Adipose tissue (tissue), 3 donors: ENCODE measurements around the gene GPATCH11. TPM values are rescaled to one million over a fixed set of nuclear protein-coding genes. Genes with fewer than 3 reads are reported as not detected.

ENCODE experiments used
- H3K27ac ChIP-seq: one replicate; pipeline ENCODE4 v1.5.1; 2013; ENCODE audit warnings: low read depth, low read length
- WGBS, 3 donors: extraction: QIAGEN DNeasy Blood & Tissue Kit; methylation state at CpG; one replicate each; pipeline ENCODE4 v1.1.7; 2013; 5-methylcytosine and 5-hydroxymethylcytosine counted together
- polyA plus RNA-seq, 3 donors: library from polyadenylated mRNA; stranded (reverse); fragments of 200-250 nt; gene quantifications; one replicate each; pipeline ENCODE4 v1.2.3, GENCODE V29; 2013
- donor health status: healthy with polysubstance abuse.
- donor health status: Bipolar disorder and iron deficiency.
- donor health status: healthy.

GPATCH11 gene
- polyA plus RNA-seq, 3 donors: 2.1 to 12.8 (median 11.8) TPM

DNA sequence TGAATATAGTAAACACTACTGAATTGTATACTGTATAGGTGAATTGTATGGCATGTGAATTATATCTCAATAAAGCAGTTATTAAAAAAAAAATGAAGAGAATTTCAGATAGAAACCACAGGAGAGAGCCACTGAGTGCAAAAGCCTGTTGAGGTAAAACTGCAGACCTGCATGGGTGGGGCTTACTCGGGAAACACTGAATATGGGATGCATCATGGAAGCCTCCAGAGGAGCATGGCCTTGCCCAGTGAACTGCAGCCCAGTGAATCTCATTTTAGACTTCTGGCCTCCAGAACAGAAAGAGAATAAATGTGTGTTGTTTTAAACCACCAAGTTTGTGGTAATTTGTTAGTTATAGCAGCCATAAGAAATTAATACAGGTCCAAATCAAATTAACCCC is 15.7 kb downstream of the GPATCH11 start:
- WGBS, 3 donors: 73 to 77% (median 75%) methylated on average over 1 of the region's 1 CpG

DNA sequence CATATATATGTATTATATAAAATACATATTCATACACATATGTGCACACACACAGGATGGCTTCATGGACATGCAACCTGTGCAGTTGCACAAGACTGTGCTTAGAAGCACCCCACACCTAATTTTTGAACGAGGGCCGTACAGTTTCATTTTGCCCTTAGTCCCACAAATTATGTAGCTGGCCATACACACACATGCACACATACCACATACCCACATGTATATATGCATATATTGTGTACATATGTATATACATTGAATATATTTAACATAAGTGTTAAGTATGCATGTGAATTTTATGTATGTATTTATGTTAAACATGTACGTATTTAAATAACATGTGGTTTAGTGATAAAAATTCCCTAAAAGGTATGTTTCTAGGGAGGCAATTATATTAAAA is 18.3 kb downstream of the GPATCH11 start:
- 91 to 94% (median 91%) methylated on average over 3 of the region's 3 CpGs for WGBS, 3 donors

More for the DNA sequence above, 15.7 kb downstream of the GPATCH11 start:
- no peak overlapping the region for H3K27ac ChIP-seq

DNA sequence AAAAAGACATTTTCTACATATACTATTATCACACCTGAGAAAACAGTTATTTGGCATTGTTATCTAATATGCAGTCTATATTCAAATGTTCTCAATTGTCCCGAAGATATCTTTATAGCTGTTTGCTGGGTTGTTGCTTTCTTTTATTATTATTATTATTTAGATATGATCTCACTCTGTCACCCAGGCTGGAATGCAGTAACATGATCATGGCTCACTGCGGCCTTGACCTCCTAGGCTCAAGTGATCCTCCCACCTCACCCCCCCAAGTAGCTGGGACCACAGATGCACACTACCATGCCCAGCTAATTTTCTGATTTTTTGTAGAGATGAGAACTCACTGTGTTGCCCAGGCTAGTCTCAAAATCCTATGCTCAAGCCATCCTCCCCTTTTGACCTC is 19.9 kb downstream of the GPATCH11 start:
- no peak overlapping the region for H3K27ac ChIP-seq

More for the DNA sequence above, 18.3 kb downstream of the GPATCH11 start:
- no peak overlapping the region for H3K27ac ChIP-seq

DNA sequence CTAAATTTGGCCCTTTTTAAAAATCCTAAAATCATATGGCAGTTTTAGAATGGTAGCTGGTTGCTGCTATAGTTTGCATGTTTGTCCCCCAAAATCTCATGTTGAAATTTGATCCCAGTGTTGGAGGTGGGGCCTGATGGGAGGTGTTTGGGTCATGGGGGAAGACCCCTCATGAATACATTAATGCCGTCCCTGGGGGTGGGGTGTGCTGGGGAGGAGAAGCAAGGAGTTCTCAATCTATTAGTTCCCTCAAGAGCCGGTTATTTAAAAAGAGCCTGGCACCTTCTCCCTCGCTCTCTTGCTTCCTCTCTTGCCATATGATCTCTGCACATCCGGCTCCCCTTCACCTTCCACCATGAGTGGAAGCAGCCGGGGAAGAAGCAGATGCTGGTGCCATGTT is 20.8 kb downstream of the GPATCH11 start:
- WGBS, 3 donors: 83 to 89% (median 86%) methylated on average over 5 of the region's 5 CpGs
- H3K27ac ChIP-seq: no peak overlapping the region

More for the DNA sequence above, 19.9 kb downstream of the GPATCH11 start:
- 93 to 99% (median 97%) methylated on average over 2 of the region's 2 CpGs for WGBS, 3 donors

DNA sequence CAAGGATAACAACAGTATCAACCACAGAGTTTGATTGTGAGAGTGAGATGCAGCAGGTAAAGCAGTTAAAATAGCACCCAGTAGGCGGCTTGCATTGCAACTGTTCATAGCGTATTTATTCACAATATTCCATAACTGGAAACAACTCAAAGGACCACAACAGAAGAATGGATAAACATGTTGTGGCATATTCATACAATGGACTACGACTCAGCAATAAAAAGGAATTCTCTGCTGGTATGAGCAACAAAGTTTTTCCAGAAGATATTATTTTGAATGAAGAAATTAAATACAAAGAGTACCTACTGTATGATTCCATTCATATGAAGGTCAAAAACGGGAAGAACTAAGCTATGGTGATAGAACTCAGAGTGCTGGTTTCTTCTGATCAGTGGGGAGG is 25.2 kb downstream of the GPATCH11 start:
- no peak overlapping the region for H3K27ac ChIP-seq
- 95 to 97% (median 95%) methylated on average over 4 of the region's 4 CpGs for WGBS, 3 donors

DNA sequence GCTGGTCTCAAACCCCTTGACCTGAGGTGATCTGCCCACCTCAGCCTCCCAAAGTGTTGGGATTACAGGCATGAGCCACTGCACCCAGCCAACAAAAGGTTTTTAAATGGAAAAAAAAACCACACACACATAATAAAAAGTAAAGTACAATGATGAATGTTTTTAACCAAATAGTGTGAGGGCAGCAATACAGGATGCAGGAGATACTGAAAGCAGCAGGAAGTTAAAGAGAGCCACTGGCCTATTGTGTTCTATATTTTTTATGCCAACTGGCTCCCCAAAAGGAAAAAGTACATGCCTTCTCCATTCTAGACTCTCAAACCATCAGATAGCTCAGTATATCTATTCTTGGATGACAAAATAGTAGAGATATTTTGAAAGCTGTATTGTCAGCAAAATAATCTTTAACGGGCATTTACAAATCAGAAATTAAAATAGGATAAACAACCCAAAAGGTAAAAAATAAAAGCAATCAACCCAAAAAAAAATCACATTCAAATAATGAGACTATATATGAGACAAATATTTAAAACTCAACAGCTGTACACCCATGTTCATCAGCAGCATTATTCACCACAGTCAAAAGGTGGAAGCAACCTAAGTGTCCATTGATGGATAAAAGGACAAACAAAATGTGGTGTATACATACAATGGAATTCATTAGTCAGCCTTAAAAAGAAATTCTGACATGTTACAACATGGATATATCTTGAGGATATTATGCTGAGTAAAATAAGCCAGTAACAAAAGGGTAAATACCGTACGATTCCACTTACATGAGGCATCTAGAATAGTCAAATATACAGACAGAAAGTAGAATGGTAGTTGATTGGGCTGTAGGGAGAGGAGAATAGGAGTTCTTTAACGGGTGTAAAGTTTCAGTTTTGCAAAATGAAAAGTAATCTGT is 26.2 kb downstream of the GPATCH11 start:
- 91 to 97% (median 92%) methylated on average over 4 of the region's 4 CpGs for WGBS, 3 donors
- H3K27ac ChIP-seq: no peak overlapping the region

DNA sequence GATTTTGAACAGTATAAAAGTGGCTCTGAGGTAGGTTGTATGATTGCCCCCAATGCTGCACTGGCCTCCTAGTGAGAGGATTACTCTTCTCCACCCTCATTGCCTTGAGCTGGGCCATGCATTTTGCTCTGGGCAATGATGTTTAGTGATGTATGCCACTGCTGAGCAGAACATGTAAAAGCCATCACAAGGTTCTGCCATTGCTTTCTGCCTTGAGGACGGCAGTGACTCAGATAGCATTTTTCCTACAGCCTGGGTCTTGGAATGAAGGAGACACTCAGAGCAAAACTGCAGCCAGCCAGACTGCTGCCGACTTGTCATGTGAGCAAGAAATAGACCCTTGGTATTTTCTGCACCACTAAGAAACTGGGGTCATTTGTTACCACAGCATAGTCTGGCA is 27.6 kb downstream of the GPATCH11 start:
- WGBS, 3 donors: 66 to 97% (median 74%) methylated on average over 2 of the region's 2 CpGs
- no peak overlapping the region for H3K27ac ChIP-seq

DNA sequence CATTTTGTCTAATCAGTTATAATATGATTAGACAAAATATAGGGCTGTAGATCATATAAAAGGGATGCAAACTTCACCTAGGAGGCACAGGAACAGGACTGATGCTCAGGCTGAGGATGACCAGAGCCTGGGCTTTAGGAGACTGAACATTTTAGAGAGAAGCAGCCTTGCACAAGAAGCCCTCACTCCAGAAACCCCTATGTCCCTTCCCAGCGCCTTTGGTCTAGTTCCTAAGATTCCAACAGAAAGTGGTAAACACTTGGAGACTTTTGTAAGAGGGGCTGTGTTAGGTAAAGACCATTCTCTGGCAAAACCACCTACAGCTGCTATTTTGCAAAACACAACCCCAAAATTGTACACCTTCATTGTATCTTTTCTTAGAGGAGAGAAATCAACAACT is 33.2 kb downstream of the GPATCH11 start:
- no peak overlapping the region for H3K27ac ChIP-seq
- 90 to 94% (median 93%) methylated on average over 1 of the region's 1 CpG for WGBS, 3 donors

DNA sequence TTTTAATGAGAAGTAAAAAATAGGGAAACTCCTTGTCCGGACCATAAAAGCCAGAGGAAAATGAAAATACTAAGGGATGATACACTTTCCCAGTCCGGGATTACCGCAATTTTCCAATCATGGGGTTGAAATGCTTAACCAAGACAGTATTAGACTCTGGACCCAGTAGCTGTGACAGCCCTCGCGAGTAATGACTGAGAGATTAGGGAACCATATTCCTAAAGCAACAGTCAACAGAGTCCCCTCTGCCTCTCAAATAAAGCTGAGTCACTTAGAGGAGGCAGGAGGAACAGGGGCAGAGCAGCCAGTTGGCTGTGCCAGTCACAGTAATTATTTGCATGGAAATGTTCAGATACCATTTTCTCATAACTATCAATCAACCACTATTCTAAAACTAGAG is 34.8 kb downstream of the GPATCH11 start:
- no peak overlapping the region for H3K27ac ChIP-seq
- WGBS, 3 donors: 87 to 97% (median 92%) methylated on average over 5 of the region's 5 CpGs

DNA sequence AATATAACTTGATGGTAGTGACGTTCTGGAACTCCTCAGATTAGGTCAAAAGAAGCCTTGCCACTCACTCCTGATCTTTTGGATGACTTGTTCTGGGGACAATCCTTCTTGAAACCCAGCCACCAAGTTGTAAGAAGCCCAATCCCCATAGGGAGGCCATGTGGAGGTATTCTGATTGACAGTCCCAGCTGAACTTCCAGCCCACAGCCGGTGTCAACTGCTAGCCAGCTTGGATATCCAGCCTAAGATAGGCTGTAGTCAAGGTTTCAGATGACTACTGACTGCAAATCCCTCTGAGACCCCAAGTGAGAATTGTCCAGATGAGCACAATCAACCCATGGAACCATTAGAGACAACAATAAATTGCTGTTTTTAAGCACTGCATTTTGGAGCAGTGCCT is 41.1 kb downstream of the GPATCH11 start:
- 94 to 98% (median 94%) methylated on average over 2 of the region's 2 CpGs for WGBS, 3 donors
- no peak overlapping the region for H3K27ac ChIP-seq

DNA sequence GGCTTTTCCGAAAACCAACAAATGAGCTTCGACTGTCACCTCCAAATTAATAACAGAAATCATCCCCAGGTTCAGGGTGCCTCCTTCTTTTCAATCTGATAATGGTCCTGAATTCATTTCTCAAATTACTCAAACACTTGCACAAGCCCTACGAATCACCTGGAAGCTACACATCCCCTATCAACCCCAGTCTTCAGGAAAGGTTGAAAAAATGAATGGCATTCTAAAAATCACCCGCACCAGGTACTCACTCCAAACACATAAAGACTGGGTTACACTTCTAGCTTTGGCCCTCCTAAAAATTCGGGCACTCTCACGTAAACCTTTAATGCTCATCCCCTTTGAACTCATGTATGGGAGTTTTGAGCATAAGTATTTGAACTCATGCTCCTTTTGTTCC is 48.6 kb downstream of the GPATCH11 start:
- WGBS, 3 donors: 95 to 97% (median 97%) methylated on average over 6 of the region's 6 CpGs
- H3K27ac ChIP-seq: no peak overlapping the region

DNA sequence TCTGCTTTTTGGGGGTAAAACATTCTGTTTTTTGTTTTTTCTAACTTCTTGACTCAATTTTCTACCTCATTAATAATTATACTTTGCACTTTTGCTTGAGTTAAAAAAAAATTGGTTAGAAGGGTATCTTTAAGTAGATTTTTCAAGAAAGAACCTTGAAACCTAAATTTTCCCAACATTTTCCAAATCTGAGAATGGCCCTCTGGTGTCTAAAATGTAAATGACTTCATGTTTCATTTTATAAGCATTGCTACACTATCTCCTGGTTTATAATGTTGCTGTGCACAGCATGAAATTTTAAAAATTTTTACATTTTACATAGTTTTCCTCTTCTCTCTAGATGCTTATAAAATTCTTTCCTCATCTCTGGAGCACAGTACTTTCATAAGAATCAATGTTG is 58.2 kb downstream of the GPATCH11 start:
- no peak overlapping the region for H3K27ac ChIP-seq

DNA sequence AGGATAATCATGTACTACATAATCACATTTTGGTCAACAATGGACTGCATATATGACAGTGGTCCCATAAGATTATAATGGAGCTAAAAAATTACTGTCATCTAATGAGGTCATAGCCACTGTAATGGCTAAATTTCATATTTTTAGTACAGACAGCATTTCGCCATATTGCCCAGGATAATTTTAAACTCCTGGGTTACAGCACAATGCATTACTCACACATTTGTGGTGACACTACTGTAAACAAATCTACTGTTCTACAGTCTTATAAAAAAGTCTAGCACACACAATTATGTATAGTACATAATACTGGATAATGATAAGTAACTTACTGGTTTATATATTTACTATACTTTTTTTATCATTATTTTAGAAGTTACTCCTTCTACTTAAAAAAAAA is 59.7 kb downstream of the GPATCH11 start:
- 85 to 100% (median 90%) methylated on average over 1 of the region's 1 CpG for WGBS, 3 donors
- no peak overlapping the region for H3K27ac ChIP-seq

DNA sequence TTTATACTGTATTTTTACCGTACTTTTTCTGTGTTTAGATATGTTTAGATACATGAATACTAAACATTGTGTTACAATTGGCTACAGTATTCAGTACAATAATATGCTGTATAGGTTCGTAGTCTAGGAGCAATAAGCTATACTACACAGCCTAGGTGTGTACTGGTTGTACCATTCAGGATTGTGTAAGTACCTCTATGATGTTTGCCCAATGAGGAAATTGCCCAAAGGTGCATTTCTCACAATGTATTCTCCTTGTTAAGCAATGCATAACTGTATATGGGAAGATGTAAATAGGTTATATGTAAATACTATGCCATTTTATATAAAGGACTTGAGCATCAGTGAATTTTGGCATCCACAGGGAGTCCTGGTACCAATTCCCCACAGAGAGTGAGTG is 61.7 kb downstream of the GPATCH11 start:
- no peak overlapping the region for H3K27ac ChIP-seq
- WGBS, 3 donors: 82 to 92% (median 83%) methylated on average over 2 of the region's 2 CpGs

DNA sequence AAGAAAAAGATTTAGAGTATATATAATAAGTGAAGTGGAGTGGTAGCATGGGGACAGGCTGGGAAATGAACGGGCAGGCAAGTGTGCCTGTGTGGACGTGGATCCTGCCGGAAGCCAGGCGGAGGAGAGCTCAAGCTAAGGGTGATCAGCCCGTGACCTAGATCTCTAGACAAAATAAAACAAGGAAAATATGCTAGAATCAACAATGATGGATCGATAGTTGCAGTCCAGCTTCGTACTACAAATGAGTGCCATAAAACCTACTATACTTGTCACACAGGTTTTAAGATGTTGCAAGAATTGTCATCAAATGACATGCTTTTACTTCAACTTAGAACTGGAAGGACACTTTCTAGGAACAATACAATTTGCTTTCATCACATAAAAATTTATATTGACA is 64.0 kb downstream of the GPATCH11 start:
- 42 to 97% (median 97%) methylated on average over 7 of the region's 7 CpGs for WGBS, 3 donors

More for the DNA sequence above, 64.0 kb downstream of the GPATCH11 start:
- H3K27ac ChIP-seq: no peak overlapping the region

Other genes with a start within 250 kb of the GPATCH11 start
- 1 to 10 TPM; 2.7 to 7.4 (median 5.6) TPM for gene STRN, start 118.0 kb upstream of the GPATCH11 start, polyA plus RNA-seq
- gene HEATR5B, start 146 bp upstream of the GPATCH11 start, polyA plus RNA-seq: 10 to 100 TPM in 1 of 3 donors, 1 to 10 TPM in 2; 6.3 to 10.8 (median 7.9) TPM
- gene EIF2AK2, start 72.5 kb downstream of the GPATCH11 start, polyA plus RNA-seq: 10 to 100 TPM in 1 of 3 donors, 1 to 10 TPM in 2; 3.6 to 11.7 (median 6.7) TPM
- not detected for gene SULT6B1, start 104.2 kb downstream of the GPATCH11 start, polyA plus RNA-seq
- 10 to 100 TPM; 13.8 to 46.9 (median 21.6) TPM for gene CEBPZOS, start 112.0 kb downstream of the GPATCH11 start, polyA plus RNA-seq
- gene CEBPZ, start 147.1 kb downstream of the GPATCH11 start, polyA plus RNA-seq: 10 to 100 TPM; 29.6 to 68.8 (median 37.9) TPM
- 10 to 100 TPM in 2 of 3 donors, 1 to 10 TPM in 1; 6.4 to 11.1 (median 10.3) TPM for gene NDUFAF7, start 147.1 kb downstream of the GPATCH11 start, polyA plus RNA-seq
- 10 to 100 TPM in 2 of 3 donors, 1 to 10 TPM in 1; 4.2 to 17.8 (median 12.5) TPM for gene PRKD3, start 240.3 kb downstream of the GPATCH11 start, polyA plus RNA-seq